GM12878 (cell line): ENCODE data around the gene CHRM4. TPM values are rescaled to one million over a fixed set of nuclear protein-coding genes. Genes with fewer than 3 reads are reported as not detected.

Source experiments
- EZH2 ChIP-seq: IDR thresholded peaks from 2 replicates; pipeline ENCODE4 v1.6.1; 2012; ENCODE audit warnings: low read depth, mild to moderate bottlenecking, control low read depth, inconsistent platforms, low read length, borderline replicate concordance; ENCODE audit not compliant: control insufficient read depth
- FOXK2 ChIP-seq: fragments of 450-650 bp; IDR thresholded peaks from 2 replicates; pipeline ENCODE4 v1.6.1; 2017; ENCODE audit warnings: mild to moderate bottlenecking, moderate library complexity
- MXI1 ChIP-seq: fragments of 150-350 bp; IDR thresholded peaks from 2 replicates; pipeline ENCODE4 v1.6.1; 2011; ENCODE audit warnings: low read depth, mild to moderate bottlenecking, inconsistent platforms, low read length, improper control_type of control experiment
- PRDM15 ChIP-seq: fragments of 450-650 bp; formaldehyde crosslinking; IDR thresholded peaks from 2 replicates; pipeline ENCODE4 v1.4.0; 2020; ENCODE audit warnings: mild to moderate bottlenecking, moderate library complexity
- RAD21 ChIP-seq: IDR thresholded peaks from 2 replicates; pipeline ENCODE4 v1.6.1; 2011; ENCODE audit warnings: mild to moderate bottlenecking, low read depth, low read length, moderate library complexity; ENCODE audit not compliant: insufficient read depth
- STAT3 ChIP-seq: IDR thresholded peaks from 2 replicates; pipeline ENCODE4 v1.6.1; 2011; ENCODE audit warnings: low read depth, low read length, improper control_type of control experiment
- TCF7 ChIP-seq: IDR thresholded peaks from 2 replicates; pipeline ENCODE4 v1.6.1; 2014; ENCODE audit warnings: antibody characterized with exemption, borderline replicate concordance
- polyA plus RNA-seq, 11 experiments: library from polyadenylated mRNA; depleted of rRNA in 4 of 11; unstranded in 6 of 11; stranded (reverse) in 5 of 11; fragments of >200 nt; fragmentation: Nextera tagmentation in 4 of 11; fragmentation: Illumina TruSeq in 1 of 11; extraction: Ambion mirVana in 4 of 11; extraction: Trizol in 1 of 11; gene quantifications; 1 replicate in 1 of 11; 2 replicates in 10 of 11; pipeline versions ENCODE4 v1.2.1 to v1.2.3, GENCODE V29; 2011 to 2016; ENCODE audit warnings: inconsistent platforms in 2 of 11, missing spikeins in 2 of 11, low read depth in 1 of 11
- total RNA-seq, 4 experiments: library from RNA; depleted of rRNA in 3 of 4; stranded (reverse); fragments of >200 nt in 3 of 4; fragmentation: Illumina TruSeq in 1 of 4; extraction: Trizol in 1 of 4; gene quantifications; 2 replicates each; pipeline versions ENCODE4 v1.2.1 to v1.2.3, GENCODE V29; 2013 to 2021

Gene CHRM4
- total and polyA plus RNA-seq, 10 of the 15 experiments (the other 5 are each of a cell fraction or from before 2014, with no cell fraction given) = 0.12 to 0.23 (median 0.13) TPM; not detected in 7

GRCh38 chr11:46350695-46351094, 40.9 kb downstream of the CHRM4 start (continued):
- TF ChIP-seq TCF7 (no peak), STAT3 (no peak), RAD21 (no peak), EZH2 (no peak), PRDM15 (CRISPR knock-in tag) (no peak), FOXK2 (no peak), MXI1 (no peak)
